PC-9 (cell line): ENCODE results near the gene GLRX.

ENCODE experiments used
- EZH2 ChIP-seq: fragments of 200-600 bp; sonication (generic); IDR thresholded peaks from 2 replicates; pipeline ENCODE4 v1.8.0; 2017; ENCODE audit warnings: antibody characterized with exemption, low read depth
- TF ChIP-seq, protein P1 (sequence below): fragments of 200-600 bp; sonication (generic); conservative IDR thresholded peaks from 2 replicates; pipeline ENCODE4 v1.6.1; 2017; ENCODE audit warnings: mixed run types, antibody characterized with exemption, mild to moderate bottlenecking, moderate library complexity

DNA sequence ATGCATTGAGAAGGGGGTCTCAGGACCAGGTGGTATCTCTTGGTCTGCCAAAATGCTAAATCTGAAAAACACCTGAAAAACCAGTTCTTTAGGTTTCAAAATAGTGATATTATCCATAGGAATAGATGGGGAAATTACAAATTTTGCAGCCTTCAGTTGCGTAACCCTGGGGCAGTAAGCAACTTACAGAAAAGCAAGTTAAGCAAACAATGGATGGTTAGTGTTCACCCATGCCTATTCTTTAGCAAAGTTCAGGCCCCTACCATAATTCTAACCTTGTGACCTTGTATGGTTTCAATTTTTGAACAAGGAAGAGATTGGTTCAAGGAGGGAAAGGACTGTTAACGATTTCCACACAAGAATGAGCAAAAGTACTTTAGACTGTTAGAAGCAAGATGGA, 24.5 kb downstream of the GLRX start:
- TF ChIP-seq, protein P1, sequence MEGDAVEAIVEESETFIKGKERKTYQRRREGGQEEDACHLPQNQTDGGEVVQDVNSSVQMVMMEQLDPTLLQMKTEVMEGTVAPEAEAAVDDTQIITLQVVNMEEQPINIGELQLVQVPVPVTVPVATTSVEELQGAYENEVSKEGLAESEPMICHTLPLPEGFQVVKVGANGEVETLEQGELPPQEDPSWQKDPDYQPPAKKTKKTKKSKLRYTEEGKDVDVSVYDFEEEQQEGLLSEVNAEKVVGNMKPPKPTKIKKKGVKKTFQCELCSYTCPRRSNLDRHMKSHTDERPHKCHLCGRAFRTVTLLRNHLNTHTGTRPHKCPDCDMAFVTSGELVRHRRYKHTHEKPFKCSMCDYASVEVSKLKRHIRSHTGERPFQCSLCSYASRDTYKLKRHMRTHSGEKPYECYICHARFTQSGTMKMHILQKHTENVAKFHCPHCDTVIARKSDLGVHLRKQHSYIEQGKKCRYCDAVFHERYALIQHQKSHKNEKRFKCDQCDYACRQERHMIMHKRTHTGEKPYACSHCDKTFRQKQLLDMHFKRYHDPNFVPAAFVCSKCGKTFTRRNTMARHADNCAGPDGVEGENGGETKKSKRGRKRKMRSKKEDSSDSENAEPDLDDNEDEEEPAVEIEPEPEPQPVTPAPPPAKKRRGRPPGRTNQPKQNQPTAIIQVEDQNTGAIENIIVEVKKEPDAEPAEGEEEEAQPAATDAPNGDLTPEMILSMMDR = no peak
- no peak for TF ChIP-seq EZH2
